Aorta (tissue), 5 donors: ENCODE measurements around the gene SSR1. TPM values are rescaled to one million over a fixed set of nuclear protein-coding genes. Genes with fewer than 3 reads are reported as not detected.

Experiments used
- ATAC-seq: fragments of 200-7000 bp; cut with Tn5 transposase; one replicate; pipeline ENCODE4 v1.9.1; 2022; ENCODE audit warnings: moderate library complexity; ENCODE audit not compliant: low FRiP score
- DNase-seq, 2 donors: peaks; one replicate each; pipeline ENCODE4 v3.0.0-alpha.2; 2020
- H3K27ac ChIP-seq, 2 donors: one replicate each; pipeline ENCODE4 v1.5.1; 2013; ENCODE audit warnings: low read length in 2 of 2, mild to moderate bottlenecking in 2 of 2, moderate library complexity in 2 of 2, control low read depth in 1 of 2, inconsistent platforms in 1 of 2, low read depth in 1 of 2
- H3K27me3 ChIP-seq, 2 donors: one replicate each; pipeline ENCODE4 v1.6.1; 2013; ENCODE audit warnings: control low read depth in 1 of 2, low read length in 1 of 2, mild to moderate bottlenecking in 1 of 2, moderate library complexity in 1 of 2; ENCODE audit not compliant: insufficient read depth in 2 of 2, control insufficient read depth in 1 of 2
- H3K36me3 ChIP-seq, 2 donors: one replicate each; pipeline ENCODE4 v1.6.1; 2013; ENCODE audit warnings: control low read depth in 1 of 2, low read length in 1 of 2, mild to moderate bottlenecking in 1 of 2; ENCODE audit not compliant: insufficient read depth in 2 of 2, control insufficient read depth in 1 of 2
- H3K4me1 ChIP-seq, 2 donors: one replicate each; pipeline ENCODE4 v1.6.1; 2013; ENCODE audit warnings: low read length in 2 of 2, control low read depth in 1 of 2, mild to moderate bottlenecking in 1 of 2, moderate library complexity in 1 of 2; ENCODE audit not compliant: insufficient read depth in 2 of 2, control insufficient read depth in 1 of 2
- H3K4me3 ChIP-seq, 2 donors: one replicate each; pipeline ENCODE4 v1.5.1; 2013; ENCODE audit warnings: low read length in 2 of 2, control low read depth in 1 of 2, mild to moderate bottlenecking in 1 of 2
- H3K9me3 ChIP-seq: one replicate; pipeline ENCODE4 v1.6.1; 2013; ENCODE audit warnings: mild to moderate bottlenecking, low read length; ENCODE audit not compliant: control insufficient read depth
- WGBS, 2 donors: extraction: QIAGEN DNeasy Blood & Tissue Kit; methylation state at CpG; one replicate each; pipeline ENCODE4 v1.1.7; 2013; 5-methylcytosine and 5-hydroxymethylcytosine counted together
- intact Hi-C, 2 donors: fragments of 100-400 bp; cut with DNase I; formaldehyde crosslinking; loops; one replicate each; pipeline versions ENCODE4 v1.14.2 to v1.15.0; 2022
- polyA plus RNA-seq, 2 donors: library from polyadenylated mRNA; stranded (reverse); fragments of 200-250 nt; gene quantifications; one replicate each; pipeline ENCODE4 v1.2.3, GENCODE V29; 2013
- total RNA-seq, 2 donors: library from RNA; stranded (reverse); fragmentation: NEBNext Ultra II Directional; extraction: Animal tissue kit (Norgen Biotek cat#: 25700); gene quantifications; one replicate each; pipeline ENCODE4 v1.2.1, GENCODE V29; 2021
- donor health status: healthy with polysubstance abuse.
- donor health status: Bipolar disorder and iron deficiency.
- donor health status: DM: no; HTN: no; CAD: no.
- donor health status: DM: no; HTN: no; CAD: no.
- donor health status: DM: yes; HTN: yes; CAD: no.

The SSR1 gene
- total and polyA plus RNA-seq, 4 donors, result 32.9 to 125 (median 76.7) TPM

GRCh38 chr6:7254980-7255835 lies 57.8 kb downstream of the SSR1 start:
- intact Hi-C loops, result no loop called here
- peak in 1 of 2 donors; percentile 65 for DNase-seq
- no peak overlapping the region for H3K27ac ChIP-seq

GRCh38 chr6:7252390-7252789 lies 60.6 kb downstream of the SSR1 start:
- Histone ChIP-seq H3K27ac (no peak overlapping the region), H3K9me3 (no peaks in the 10 kb centered on the region), H3K27me3 (no peaks in the 10 kb centered on the region), H3K4me3 (no peak overlapping the region), H3K36me3 (peaks cover 0 to 7% of the 10 kb centered on the region in 2 donors), H3K4me1 (no peaks in the 10 kb centered on the region)
- 92 to 93% methylated on average over 4 of the region's 4 CpGs for WGBS, 2 donors
- intact Hi-C loops, result no loop called here
- ATAC-seq, result peak; percentile 4
- DNase-seq, result peak; percentile 28 to 60

More at GRCh38 chr6:7254980-7255835, 57.8 kb downstream of the SSR1 start:
- no peak for ATAC-seq
- Histone ChIP-seq H3K36me3 (peaks cover 0 to 2% of the 10 kb centered on the region in 2 donors), H3K27me3 (no peaks in the 10 kb centered on the region), H3K4me1 (no peaks in the 10 kb centered on the region), H3K4me3 (no peak overlapping the region), H3K9me3 (no peaks in the 10 kb centered on the region)
- 75 to 77% methylated on average over 12 of the region's 12 CpGs for WGBS, 2 donors

- Histone ChIP-seq H3K27ac (no peak overlapping the region), H3K4me3 (no peak overlapping the region), H3K9me3 (no peaks in the 10 kb centered on the region), H3K27me3 (no peaks in the 10 kb centered on the region), H3K36me3 (peaks cover 0 to 11% of the 10 kb centered on the region in 2 donors), H3K4me1 (no peaks in the 10 kb centered on the region)
- no peak for ATAC-seq
- 93 to 96% methylated on average over 6 of the region's 6 CpGs for WGBS, 2 donors
- peak in 1 of 2 donors; percentile 46 for DNase-seq
- intact Hi-C loops, result no loop called here
These were observed 61.2 kb downstream of the SSR1 start for GRCh38 chr6:7251646-7252260.

GRCh38 chr6:7250812-7251211 lies 62.2 kb downstream of the SSR1 start:
- no peak overlapping the region for H3K4me3 ChIP-seq
- WGBS, 2 donors, result 91 to 95% methylated on average over 8 of the region's 8 CpGs
- intact Hi-C loops, result no loop called here
- no peak for DNase-seq
- H3K27ac ChIP-seq, result no peak overlapping the region
- no peaks in the 10 kb centered on the region for H3K27me3 ChIP-seq
- no peaks in the 10 kb centered on the region for H3K4me1 ChIP-seq
- no peak for ATAC-seq
- H3K9me3 ChIP-seq, result no peaks in the 10 kb centered on the region
- peaks cover 0 to 14% of the 10 kb centered on the region in 2 donors for H3K36me3 ChIP-seq

- Histone ChIP-seq H3K27ac (no peak overlapping the region), H3K4me3 (no peak overlapping the region), H3K36me3 (peaks cover 0 to 14% of the 10 kb centered on the region in 2 donors), H3K27me3 (no peaks in the 10 kb centered on the region), H3K9me3 (no peaks in the 10 kb centered on the region), H3K4me1 (no peaks in the 10 kb centered on the region)
- intact Hi-C loops, result loop anchor here (10.0 kb wide), 2 partner anchors 325 to 525 kb away; no protein-coding TSS in a partner anchor
- DNase-seq (peak in 1 of 2 donors; percentile 22), ATAC-seq (no peak)
- WGBS, 2 donors, result 67 to 69% methylated on average over 7 of the region's 7 CpGs
These were observed 62.9 kb downstream of the SSR1 start for GRCh38 chr6:7249946-7250643.

- no peak for ATAC-seq
- 83 to 90% methylated on average over 2 of the region's 2 CpGs for WGBS, 2 donors
- Histone ChIP-seq H3K27me3 (no peaks in the 10 kb centered on the region), H3K9me3 (no peaks in the 10 kb centered on the region), H3K27ac (no peak overlapping the region), H3K4me3 (no peak overlapping the region), H3K4me1 (no peaks in the 10 kb centered on the region), H3K36me3 (peaks cover 0 to 14% of the 10 kb centered on the region in 2 donors)
- no peak for DNase-seq
- intact Hi-C loops, result loop anchor here (10.0 kb wide), 2 partner anchors 325 to 525 kb away; no protein-coding TSS in a partner anchor
These were observed 63.6 kb downstream of the SSR1 start for GRCh38 chr6:7249391-7249790.

GRCh38 chr6:7247828-7248227 lies 65.2 kb downstream of the SSR1 start:
- intact Hi-C loops, result loop anchor here (10.0 kb wide), 2 partner anchors 323 to 523 kb away; no protein-coding TSS in a partner anchor
- ATAC-seq, result no peak
- peak in 1 of 2 donors; percentile 19 for DNase-seq
- Histone ChIP-seq H3K27me3 (no peaks in the 10 kb centered on the region), H3K36me3 (peaks cover 0 to 14% of the 10 kb centered on the region in 2 donors), H3K9me3 (no peaks in the 10 kb centered on the region), H3K27ac (no peak overlapping the region), H3K4me1 (no peaks in the 10 kb centered on the region), H3K4me3 (no peak overlapping the region)
- WGBS, 2 donors, result 92 to 95% methylated on average over 13 of the region's 13 CpGs

- Histone ChIP-seq H3K27me3 (no peaks in the 10 kb centered on the region), H3K36me3 (peaks cover 0 to 14% of the 10 kb centered on the region in 2 donors), H3K4me1 (no peaks in the 10 kb centered on the region), H3K27ac (no peak overlapping the region), H3K4me3 (no peak overlapping the region), H3K9me3 (no peaks in the 10 kb centered on the region)
- DNase-seq (peak in 1 of 2 donors; percentile 34), ATAC-seq (no peak)
- intact Hi-C loops, result loop anchor here (10.0 kb wide), 2 partner anchors 322 to 522 kb away; no protein-coding TSS in a partner anchor
- 93 to 96% methylated on average over 15 of the region's 15 CpGs for WGBS, 2 donors
These were observed 65.9 kb downstream of the SSR1 start for GRCh38 chr6:7247179-7247456.
